Cardiac fibroblast (primary cell): ENCODE measurements around the gene HHIPL1.

Source experiments
- DNase-seq, 2 donors: peaks; one replicate each; pipeline versions ENCODE4 v3.0.0 to v3.0.0-alpha.2; 2010; ENCODE audit warnings: low read depth in 2 of 2
- H3K4me3 ChIP-seq, 2 donors: replicated peaks in 1 of 2; 1 replicate in 1 of 2; 2 replicates in 1 of 2; pipeline ENCODE4 v1.5.1; 2011; ENCODE audit warnings: low read depth in 2 of 2, low read length in 2 of 2, mild to moderate bottlenecking in 2 of 2, moderate library complexity in 1 of 2
- CTCF ChIP-seq: IDR thresholded peaks from one replicate; pipeline ENCODE4 v1.5.1; 2011; ENCODE audit warnings: low read depth, mild to moderate bottlenecking, low read length, inconsistent platforms

The HHIPL1 gene

DNA sequence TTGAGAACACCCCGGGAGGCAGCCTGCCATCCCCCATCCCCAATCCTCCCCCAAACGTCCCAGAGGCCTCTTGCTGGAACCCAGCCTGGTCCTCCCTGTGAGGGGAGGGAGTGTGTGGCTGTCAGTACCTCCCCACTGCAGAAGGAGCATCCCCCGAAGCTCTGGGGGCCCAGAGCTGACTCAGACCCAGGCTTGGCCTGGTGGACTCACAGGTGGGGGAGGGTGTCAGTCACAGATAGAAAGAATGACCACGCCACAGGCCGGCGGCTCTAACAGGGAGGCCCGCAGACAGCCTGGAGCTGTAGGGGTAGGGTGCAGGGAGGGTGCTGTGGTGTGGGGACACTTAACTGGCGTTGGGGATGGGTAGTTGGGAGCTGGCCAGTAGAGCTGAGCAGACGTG, 5.3 kb downstream of the HHIPL1 start:
- TF ChIP-seq CTCF: no peak
- no peak overlapping the region for H3K4me3 ChIP-seq
- DNase-seq: no peak

GRCh38 chr14:99651953-99652746, 7.2 kb downstream of the HHIPL1 start:
- no peak for DNase-seq
- TF ChIP-seq CTCF: no peak
- no peak overlapping the region for H3K4me3 ChIP-seq

DNA sequence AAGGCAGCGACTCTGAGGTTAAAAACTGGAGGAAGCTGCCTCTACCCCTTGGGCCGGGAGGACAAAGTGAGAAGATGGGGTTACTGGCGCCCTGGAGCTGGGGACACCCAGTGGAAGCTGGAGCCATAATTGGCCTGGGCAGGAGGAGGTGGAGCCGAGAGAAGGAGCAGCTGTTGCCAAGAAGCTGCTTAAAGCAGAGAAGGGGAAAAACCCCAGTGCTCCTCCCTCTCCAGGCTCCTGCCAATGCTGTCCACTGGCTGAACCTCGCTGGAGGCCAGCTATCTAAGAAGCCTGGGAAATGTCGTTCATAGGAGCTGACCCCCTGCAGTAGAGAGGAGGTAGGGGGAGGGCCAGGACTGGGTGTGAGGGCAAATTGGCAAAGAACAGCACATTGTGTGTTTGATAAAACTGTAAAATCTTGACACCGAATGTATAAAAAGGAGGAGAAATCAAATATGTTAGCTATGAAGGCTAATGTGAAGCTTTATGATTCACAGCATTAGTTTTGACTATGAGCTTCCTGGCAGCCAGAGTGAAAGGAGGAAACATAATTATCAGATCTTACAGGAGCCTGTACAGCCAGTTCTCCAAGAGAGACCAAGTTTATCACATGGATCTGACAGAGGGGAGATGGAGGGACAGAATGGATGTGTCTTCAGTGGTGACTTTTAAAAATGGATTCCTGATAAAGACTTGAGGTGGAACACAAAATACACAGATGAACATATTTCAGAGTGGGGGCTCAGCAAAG, 9.5 kb downstream of the HHIPL1 start:
- H3K4me3 ChIP-seq: no peak overlapping the region
- peak; percentile 80 to 90 for DNase-seq
- TF ChIP-seq CTCF: peak; percentile 16

- DNase-seq: peak; percentile 45 to 46
- no peak overlapping the region for H3K4me3 ChIP-seq
- TF ChIP-seq CTCF: no peak
Measured at GRCh38 chr14:99655521-99655920, 10.6 kb downstream of the HHIPL1 start.

DNA sequence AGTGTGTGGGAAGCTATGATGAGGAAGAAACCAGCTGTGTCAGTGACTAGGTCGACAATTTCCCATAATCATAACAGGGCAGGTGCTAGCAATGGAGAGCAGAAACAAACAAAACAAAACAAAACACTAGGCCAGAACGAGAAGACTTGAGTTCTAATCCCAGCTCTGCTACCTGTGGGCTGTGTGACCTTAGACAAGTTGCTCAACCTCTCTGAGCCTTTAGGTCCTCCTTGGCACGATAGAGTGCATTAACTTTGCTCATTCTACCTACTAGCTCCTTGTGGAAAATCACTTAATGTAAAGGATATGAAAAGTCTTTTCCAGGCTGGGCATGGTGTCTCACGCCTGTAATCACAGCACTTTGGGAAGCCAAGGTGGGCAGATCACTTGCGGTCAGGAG, 11.2 kb downstream of the HHIPL1 start:
- TF ChIP-seq CTCF: no peak
- H3K4me3 ChIP-seq: no peak overlapping the region
- no peak for DNase-seq

DNA sequence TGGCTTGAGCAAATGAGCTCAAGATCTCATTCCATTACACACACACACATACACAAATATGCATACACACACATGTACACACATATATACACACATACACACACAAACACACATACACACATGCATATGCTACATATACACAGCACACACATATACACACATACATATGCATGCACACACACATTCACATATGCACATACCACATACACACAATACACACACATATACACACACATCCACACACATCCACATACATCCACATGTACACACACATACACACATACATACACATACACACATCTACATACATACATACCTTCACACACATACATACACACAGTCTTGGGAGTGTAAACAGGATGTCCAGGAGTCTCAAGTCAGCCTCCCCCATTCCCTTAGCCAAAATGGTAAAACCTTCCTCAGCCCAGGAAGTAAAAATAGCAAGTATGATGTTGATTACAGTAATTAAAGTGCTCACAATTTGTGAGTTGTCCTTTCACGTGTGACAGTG, 12.8 kb downstream of the HHIPL1 start:
- no peak for DNase-seq
- no peak for TF ChIP-seq CTCF

More for the DNA sequence above, 12.8 kb downstream of the HHIPL1 start:
- H3K4me3 ChIP-seq: no peak overlapping the region
